ENCODE measurements around the gene ELF3. TPM values are rescaled to one million over a fixed set of nuclear protein-coding genes. Genes with fewer than 3 reads are reported as not detected.

The ELF3 gene
- total RNA-seq, 4 donors from 2014 or later: 10.8 to 39.9 (median 26.7) TPM

DNA sequence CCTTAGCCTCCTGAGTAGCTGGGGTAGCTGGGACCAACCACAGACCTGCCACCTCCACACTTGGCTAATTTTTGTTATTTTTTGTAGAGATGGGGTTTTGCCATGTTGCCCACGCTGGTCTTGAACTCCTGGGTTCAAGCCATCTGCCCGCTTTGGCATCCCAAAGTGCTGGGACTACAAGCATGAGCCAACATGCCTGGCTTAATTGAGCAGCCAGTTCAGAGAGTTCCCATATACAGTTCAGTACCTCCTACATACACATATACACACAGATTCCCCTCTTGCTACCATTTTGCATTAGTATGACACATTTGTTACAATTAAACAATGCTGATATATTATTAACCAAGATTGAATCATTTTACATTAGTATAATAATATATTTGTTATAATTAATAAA, 25.0 kb upstream of the ELF3 start:
- H3K27ac ChIP-seq: no peak overlapping the region
- DNase-seq (ENCODE audit: low spot score in 2 of 2): no peak
- TF ChIP-seq POLR2A (IDR thresholded peaks at IDR 0.05): no peak
- TF ChIP-seq, protein P1, sequence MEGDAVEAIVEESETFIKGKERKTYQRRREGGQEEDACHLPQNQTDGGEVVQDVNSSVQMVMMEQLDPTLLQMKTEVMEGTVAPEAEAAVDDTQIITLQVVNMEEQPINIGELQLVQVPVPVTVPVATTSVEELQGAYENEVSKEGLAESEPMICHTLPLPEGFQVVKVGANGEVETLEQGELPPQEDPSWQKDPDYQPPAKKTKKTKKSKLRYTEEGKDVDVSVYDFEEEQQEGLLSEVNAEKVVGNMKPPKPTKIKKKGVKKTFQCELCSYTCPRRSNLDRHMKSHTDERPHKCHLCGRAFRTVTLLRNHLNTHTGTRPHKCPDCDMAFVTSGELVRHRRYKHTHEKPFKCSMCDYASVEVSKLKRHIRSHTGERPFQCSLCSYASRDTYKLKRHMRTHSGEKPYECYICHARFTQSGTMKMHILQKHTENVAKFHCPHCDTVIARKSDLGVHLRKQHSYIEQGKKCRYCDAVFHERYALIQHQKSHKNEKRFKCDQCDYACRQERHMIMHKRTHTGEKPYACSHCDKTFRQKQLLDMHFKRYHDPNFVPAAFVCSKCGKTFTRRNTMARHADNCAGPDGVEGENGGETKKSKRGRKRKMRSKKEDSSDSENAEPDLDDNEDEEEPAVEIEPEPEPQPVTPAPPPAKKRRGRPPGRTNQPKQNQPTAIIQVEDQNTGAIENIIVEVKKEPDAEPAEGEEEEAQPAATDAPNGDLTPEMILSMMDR (IDR thresholded peaks at IDR 0.05): no peak
- TF ChIP-seq POLR2AphosphoS5 (IDR thresholded peaks at IDR 0.05): no peak
- TF ChIP-seq EP300 (IDR thresholded peaks at IDR 0.05): no peak
- H3K36me3 ChIP-seq: peaks cover 17% of the 10 kb centered on the region
- H3K4me3 ChIP-seq: no peak overlapping the region
- no peaks in the 10 kb centered on the region for H3K27me3 ChIP-seq
- no peaks in the 10 kb centered on the region for H3K9me3 ChIP-seq
- 42% methylated on average over 2 of the region's 2 CpGs for WGBS
- H3K4me1 ChIP-seq: peaks cover 49% of the 10 kb centered on the region

DNA sequence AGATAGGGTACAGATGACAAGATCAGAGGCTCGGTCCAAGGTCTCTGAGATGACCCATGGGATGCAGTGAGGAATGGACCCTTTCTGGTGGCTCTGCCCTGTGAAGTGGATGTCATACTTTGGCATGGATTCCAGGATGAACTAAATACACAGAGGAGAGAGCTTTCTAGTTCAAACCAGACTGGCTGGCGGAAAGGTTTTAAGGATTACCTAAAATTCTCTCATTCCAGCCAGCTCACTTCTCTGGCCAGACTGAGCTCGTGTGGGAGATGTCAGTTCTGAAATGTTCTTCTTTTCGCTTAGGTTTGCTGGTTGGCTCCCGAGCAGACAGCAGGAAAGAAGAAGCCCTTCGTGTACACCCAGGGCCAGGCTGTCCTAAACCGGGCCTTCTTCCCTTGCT, 21.8 kb upstream of the ELF3 start:
- no peak overlapping the region for H3K4me3 ChIP-seq
- no peak overlapping the region for H3K27ac ChIP-seq
- H3K27me3 ChIP-seq: no peaks in the 10 kb centered on the region
- peaks cover 38% of the 10 kb centered on the region for H3K4me1 ChIP-seq
- H3K9me3 ChIP-seq: no peaks in the 10 kb centered on the region
- TF ChIP-seq, protein P1 (IDR thresholded peaks at IDR 0.05): no peak
- TF ChIP-seq POLR2A (IDR thresholded peaks at IDR 0.05) (no peak), EP300 (IDR thresholded peaks at IDR 0.05) (no peak), POLR2AphosphoS5 (IDR thresholded peaks at IDR 0.05) (no peak)
- 56% methylated on average over 6 of the region's 7 CpGs for WGBS
- peaks cover 44% of the 10 kb centered on the region for H3K36me3 ChIP-seq
- no peak for DNase-seq (ENCODE audit: low spot score in 2 of 2)

DNA sequence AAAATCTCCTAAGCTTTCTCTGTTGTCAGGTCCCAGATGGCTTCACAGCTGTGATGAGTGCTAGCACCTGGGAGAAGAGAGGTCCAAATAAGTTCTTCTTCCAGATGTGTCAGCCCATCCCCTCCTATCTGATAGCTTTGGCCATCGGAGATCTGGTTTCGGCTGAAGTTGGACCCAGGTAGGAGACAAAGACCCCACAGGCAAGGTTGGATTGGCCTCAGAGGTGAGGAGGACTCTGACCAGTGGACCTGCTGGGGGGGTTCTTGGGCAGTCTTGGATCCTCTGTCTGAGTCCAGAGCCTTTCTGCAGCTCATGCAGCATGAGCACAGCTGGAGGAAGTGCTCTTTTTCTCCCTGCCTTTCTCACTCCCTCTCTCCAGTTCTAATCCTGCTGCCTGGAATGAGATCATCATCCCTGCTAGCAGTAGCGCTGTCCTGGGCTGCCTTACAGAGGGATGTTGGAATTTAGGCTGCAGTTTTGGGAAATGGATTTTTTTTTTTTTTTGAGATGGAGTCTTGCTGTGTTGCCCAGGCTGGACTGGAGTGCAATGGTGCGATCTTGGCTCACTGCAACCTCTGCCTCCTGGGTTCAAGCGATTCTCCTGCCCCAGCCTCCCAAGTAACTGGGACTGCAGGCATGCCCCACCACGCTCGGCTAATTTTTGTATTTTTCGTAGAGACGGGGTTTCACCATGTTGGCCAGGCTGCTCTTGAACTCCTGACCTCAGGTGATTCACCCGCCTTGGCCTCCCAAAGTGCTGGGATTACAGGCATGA, 20.8 kb upstream of the ELF3 start:
- no peaks in the 10 kb centered on the region for H3K9me3 ChIP-seq
- peaks cover 52% of the 10 kb centered on the region for H3K36me3 ChIP-seq
- H3K27ac ChIP-seq: no peak overlapping the region
- DNase-seq (ENCODE audit: low spot score in 2 of 2): peak in 1 of 2 donors; percentile 45
- no peaks in the 10 kb centered on the region for H3K27me3 ChIP-seq
- H3K4me3 ChIP-seq: no peak overlapping the region
- 69% methylated on average over 9 of the region's 10 CpGs for WGBS
- H3K4me1 ChIP-seq: peaks cover 33% of the 10 kb centered on the region
- TF ChIP-seq POLR2A (IDR thresholded peaks at IDR 0.05) (no peak), POLR2AphosphoS5 (IDR thresholded peaks at IDR 0.05) (no peak)

GRCh38 chr1:201990427-201990826, 20.0 kb upstream of the ELF3 start:
- no peaks in the 10 kb centered on the region for H3K9me3 ChIP-seq
- H3K27ac ChIP-seq: no peak overlapping the region
- no peaks in the 10 kb centered on the region for H3K27me3 ChIP-seq
- peaks cover 55% of the 10 kb centered on the region for H3K36me3 ChIP-seq
- 58% methylated on average over 6 of the region's 6 CpGs for WGBS
- DNase-seq (ENCODE audit: low spot score in 2 of 2): peak in 1 of 2 donors; percentile 38
- TF ChIP-seq POLR2A (IDR thresholded peaks at IDR 0.05) (no peak), POLR2AphosphoS5 (IDR thresholded peaks at IDR 0.05) (no peak), EP300 (IDR thresholded peaks at IDR 0.05) (no peak)
- TF ChIP-seq, protein P1 (IDR thresholded peaks at IDR 0.05): no peak
- no peak overlapping the region for H3K4me3 ChIP-seq
- peaks cover 30% of the 10 kb centered on the region for H3K4me1 ChIP-seq

DNA sequence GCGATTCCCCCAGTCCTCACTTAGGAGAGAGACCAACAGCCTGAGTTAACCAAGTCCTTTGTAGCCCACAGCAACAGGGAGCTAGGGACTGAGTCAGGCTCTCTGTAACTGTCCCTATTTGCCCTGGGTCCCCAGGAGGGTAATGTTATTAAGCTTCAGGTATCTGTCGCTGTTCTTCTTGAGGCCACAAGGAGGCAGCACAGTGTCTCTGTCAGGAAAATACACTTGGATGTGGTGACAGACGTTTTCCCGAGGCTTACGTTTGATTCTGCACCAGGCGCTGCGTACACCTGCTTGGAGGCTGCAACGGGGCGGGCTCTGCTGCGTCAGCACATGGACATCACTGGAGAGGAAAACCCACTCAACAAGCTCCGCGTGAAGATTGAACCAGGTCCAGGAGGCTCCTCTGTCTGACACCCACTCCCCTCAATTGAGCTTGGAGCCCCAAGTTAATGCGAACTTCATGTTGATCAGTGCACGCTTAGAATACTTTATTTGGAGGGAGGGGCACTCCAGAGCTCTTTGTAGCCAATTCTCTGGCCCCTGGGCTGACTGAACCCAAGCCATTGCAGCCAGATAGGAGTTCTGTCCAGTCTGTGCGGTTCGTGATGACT, 10.7 kb upstream of the ELF3 start:
- Histone ChIP-seq H3K27ac (no peak overlapping the region), H3K27me3 (no peaks in the 10 kb centered on the region), H3K4me3 (no peak overlapping the region), H3K9me3 (no peaks in the 10 kb centered on the region), H3K36me3 (peaks cover 86% of the 10 kb centered on the region), H3K4me1 (no peaks in the 10 kb centered on the region)
- 50% methylated on average over 15 of the region's 16 CpGs for WGBS
- TF ChIP-seq, protein P1 (IDR thresholded peaks at IDR 0.05): peak; percentile 17 to 75
- TF ChIP-seq EP300 (IDR thresholded peaks at IDR 0.05): no peak
- TF ChIP-seq POLR2A (IDR thresholded peaks at IDR 0.05): no peak
- TF ChIP-seq POLR2AphosphoS5 (IDR thresholded peaks at IDR 0.05): no peak
- no peak for DNase-seq (ENCODE audit: low spot score in 2 of 2)
